Right cardiac atrium (tissue), 5 donors: ENCODE measurements around the gene CPT1B. TPM values are rescaled to one million over a fixed set of nuclear protein-coding genes. Genes with fewer than 3 reads are reported as not detected.
"Not testable (repeated sequence)": the region's sequence is repeated elsewhere in the genome, so short reads cannot be mapped to it uniquely, and the experiment has no call there.

Source experiments
- ATAC-seq, 2 donors: fragments of 200-7000 bp; cut with Tn5 transposase; one replicate each; pipeline versions ENCODE4 v1.8.0 to v1.9.1; 2020; ENCODE audit warnings: moderate library complexity in 2 of 2, mild to moderate bottlenecking in 1 of 2
- DNase-seq, 3 donors: peaks; one replicate each; pipeline ENCODE4 v3.0.0-alpha.2; 2020
- H3K27ac ChIP-seq: one replicate; pipeline ENCODE4 v1.5.1; 2013; ENCODE audit warnings: mild to moderate bottlenecking, low read length, control low read depth, moderate library complexity
- H3K27me3 ChIP-seq: one replicate; pipeline ENCODE4 v1.6.1; 2013; ENCODE audit not compliant: control insufficient read depth, insufficient read depth
- H3K4me1 ChIP-seq: one replicate; pipeline ENCODE4 v1.6.1; 2013; ENCODE audit warnings: low read length; ENCODE audit not compliant: control insufficient read depth, insufficient read depth
- H3K4me3 ChIP-seq: one replicate; pipeline ENCODE4 v1.5.1; 2013; ENCODE audit warnings: low read length, control low read depth
- H3K9me3 ChIP-seq: one replicate; pipeline ENCODE4 v1.6.1; 2013; ENCODE audit warnings: low read length; ENCODE audit not compliant: control insufficient read depth
- WGBS: extraction: QIAGEN DNeasy Blood & Tissue Kit; methylation state at CpG from one replicate; pipeline ENCODE4 v1.1.7; 2013; 5-methylcytosine and 5-hydroxymethylcytosine counted together
- intact Hi-C, 4 donors: fragments of 100-400 bp; cut with DNase I; formaldehyde crosslinking; loops; one replicate each; pipeline versions ENCODE4 v1.11.0 to v1.14.0; 2022 to 2023
- polyA plus RNA-seq: library from polyadenylated mRNA; stranded (reverse); fragments of 200-250 nt; gene quantifications from one replicate; pipeline ENCODE4 v1.2.3, GENCODE V29; 2013
- total RNA-seq, 4 donors: library from RNA; stranded (reverse); fragmentation: NEBNext Ultra II Directional; extraction: Animal tissue kit (Norgen Biotek cat#: 25700); gene quantifications; one replicate each; pipeline ENCODE4 v1.2.1, GENCODE V29; 2021
- donor health status: healthy with polysubstance abuse.
- donor health status: DM: no; HTN: yes; CAD: no.
- donor health status: DM: no; HTN: no; CAD: no.
- donor health status: DM: no; HTN: yes; CAD: no; lungs with severe emphysema.
- donor health status: DM: yes; HTN: yes; CAD: no.

CPT1B gene
- total and polyA plus RNA-seq, 5 donors, result 217 to 290 (median 237) TPM

GRCh38 chr22:50541667-50542026 lies 36.6 kb downstream of the CPT1B start:
- H3K4me3 ChIP-seq, H3K27me3 ChIP-seq, H3K9me3 ChIP-seq, H3K4me1 ChIP-seq, intact Hi-C loops, H3K27ac ChIP-seq: not testable (repeated sequence)
- peak in 1 of 2 donors; percentile 42 for ATAC-seq
- 75% methylated on average over 5 of the region's 5 CpGs for WGBS
- DNase-seq, result peak in 2 of 3 donors; percentile 65 to 71

GRCh38 chr22:50540381-50540780 lies 37.8 kb downstream of the CPT1B start:
- Histone ChIP-seq H3K4me3 (no peak overlapping the region), H3K27ac (no peak overlapping the region), H3K9me3 (no peaks in the 10 kb centered on the region), H3K27me3 (no peaks in the 10 kb centered on the region), H3K4me1 (no peaks in the 10 kb centered on the region)
- ATAC-seq (no peak), DNase-seq (peak in 1 of 3 donors; percentile 47)
- 86% methylated on average over 10 of the region's 10 CpGs for whole genome bisulfite sequencing
- intact Hi-C loops, result no loop called here

GRCh38 chr22:50537765-50538164 lies 40.5 kb downstream of the CPT1B start:
- DNase-seq (peak in 1 of 3 donors; percentile 32), ATAC-seq (no peak)
- Histone ChIP-seq H3K9me3 (no peaks in the 10 kb centered on the region), H3K4me3 (no peak overlapping the region), H3K27ac (no peak overlapping the region), H3K4me1 (no peaks in the 10 kb centered on the region), H3K27me3 (no peaks in the 10 kb centered on the region)
- 84% methylated on average over 13 of the region's 13 CpGs for WGBS
- intact Hi-C loops, result no loop called here

GRCh38 chr22:50536226-50536625 lies 42.0 kb downstream of the CPT1B start:
- ATAC-seq, result no peak
- DNase-seq, result no peak
- intact Hi-C loops, result no loop called here
- Histone ChIP-seq H3K9me3 (no peaks in the 10 kb centered on the region), H3K4me1 (no peaks in the 10 kb centered on the region), H3K27ac (no peak overlapping the region), H3K27me3 (no peaks in the 10 kb centered on the region), H3K4me3 (no peak overlapping the region)
- WGBS, result 70% methylated on average over 3 of the region's 3 CpGs

GRCh38 chr22:50535113-50535512 lies 43.1 kb downstream of the CPT1B start:
- ATAC-seq, result no peak
- Histone ChIP-seq H3K4me1 (no peaks in the 10 kb centered on the region), H3K9me3 (no peaks in the 10 kb centered on the region), H3K4me3 (no peak overlapping the region), H3K27me3 (no peaks in the 10 kb centered on the region), H3K27ac (no peak overlapping the region)
- peak in 1 of 3 donors; percentile 14 for DNase-seq
- intact Hi-C loops, result no loop called here
- WGBS, result 90% methylated on average over 8 of the region's 8 CpGs

GRCh38 chr22:50533856-50534711 lies 44.1 kb downstream of the CPT1B start:
- ATAC-seq, H3K27me3 ChIP-seq, H3K4me3 ChIP-seq, H3K27ac ChIP-seq, H3K4me1 ChIP-seq, H3K9me3 ChIP-seq, intact Hi-C loops: not testable (repeated sequence)
- 49% methylated on average over 21 of the region's 21 CpGs for WGBS
- peak; percentile 51 to 76 (median 67) for DNase-seq

GRCh38 chr22:50532824-50533796 lies 45.1 kb downstream of the CPT1B start:
- WGBS, result 68% methylated on average over 19 of the region's 19 CpGs
- Histone ChIP-seq H3K4me3 (no peak overlapping the region), H3K27ac (no peak overlapping the region), H3K4me1 (no peaks in the 10 kb centered on the region), H3K9me3 (no peaks in the 10 kb centered on the region), H3K27me3 (no peaks in the 10 kb centered on the region)
- ATAC-seq (no peak), DNase-seq (peak in 1 of 3 donors; percentile 38)
- intact Hi-C loops, result no loop called here

- DNase-seq (peak; percentile 90 to 95 (median 94)), ATAC-seq (peak; percentile 65 to 68)
- Histone ChIP-seq H3K27ac (peak overlapping the region; percentile 70), H3K27me3 (no peaks in the 10 kb centered on the region), H3K9me3 (no peaks in the 10 kb centered on the region), H3K4me1 (no peaks in the 10 kb centered on the region), H3K4me3 (peak overlapping the region; percentile 59)
- 2% methylated on average over 56 of the region's 56 CpGs for WGBS
- intact Hi-C loops, result no loop called here
Observed at GRCh38 chr22:50531962-50532674, 46.1 kb downstream of the CPT1B start.

GRCh38 chr22:50531546-50531961 lies 46.7 kb downstream of the CPT1B start:
- H3K4me1 ChIP-seq, result no peaks in the 10 kb centered on the region

GRCh38 chr22:50530877-50531545 lies 47.2 kb downstream of the CPT1B start:
- 4% methylated on average over 53 of the region's 53 CpGs for WGBS
- intact Hi-C loops, result no loop called here
- peak overlapping the region; percentile 59 for H3K4me3 ChIP-seq
- H3K27ac ChIP-seq, result peak overlapping the region; percentile 89
- H3K9me3 ChIP-seq, result no peaks in the 10 kb centered on the region
- H3K4me1 ChIP-seq, result no peaks in the 10 kb centered on the region
- ATAC-seq, result peak; percentile 61 to 67
- DNase-seq, result peak; percentile 93 to 96 (median 96)
- H3K27me3 ChIP-seq, result no peaks in the 10 kb centered on the region

More at GRCh38 chr22:50531546-50531961, 46.7 kb downstream of the CPT1B start:
- Histone ChIP-seq H3K27ac (peak overlapping the region; percentile 70), H3K27me3 (no peaks in the 10 kb centered on the region), H3K9me3 (no peaks in the 10 kb centered on the region), H3K4me3 (peak overlapping the region; percentile 59)
- ATAC-seq, result peak; percentile 20 to 32
- under 1% methylated on average over 44 of the region's 44 CpGs for WGBS
- peak; percentile 74 to 89 (median 86) for DNase-seq
- intact Hi-C loops, result no loop called here
